Common myeloid progenitor, CD34-positive (primary cell): ENCODE results near the gene RNF144A.

ENCODE experiments used
- CTCF ChIA-PET: fragments of 350-600 bp; sonication (Branson Sonifier 250); formaldehyde crosslinking; loops from one replicate; lab custom pipeline; 2021; ENCODE audit warnings: antibody characterized with exemption; lab: Charles Lee
- POLR2A ChIA-PET: fragments of 350-600 bp; sonication (Branson Sonifier 250); formaldehyde crosslinking; loops from one replicate; lab custom pipeline; 2021; ENCODE audit warnings: antibody characterized with exemption; lab: Charles Lee
- DNase-seq, 3 donors: peaks; one replicate each; pipeline versions ENCODE4 v3.0.0 to v3.0.0-alpha.2; 2013
- H3K27ac ChIP-seq, 2 experiments: 1 replicate in 1 of 2; 2 replicates in 1 of 2; pipeline ENCODE4 v1.7.0; 2013; ENCODE audit warnings: inconsistent platforms in 2 of 2, low read length in 2 of 2, mild to moderate bottlenecking in 2 of 2, low read depth in 1 of 2, moderate library complexity in 1 of 2; ENCODE audit not compliant: severe bottlenecking in 2 of 2, insufficient read depth in 1 of 2, poor library complexity in 1 of 2
- H3K27me3 ChIP-seq, 5 experiments: replicated peaks in 2 of 5; 1 replicate in 3 of 5; 2 replicates in 2 of 5; pipeline versions ENCODE4 v1.6.1 to v1.7.0; 2013; ENCODE audit warnings: low read length in 4 of 5, mild to moderate bottlenecking in 2 of 5, moderate library complexity in 2 of 5, inconsistent platforms in 1 of 5; ENCODE audit not compliant: insufficient read depth in 5 of 5, control insufficient read depth in 4 of 5
- H3K36me3 ChIP-seq, 4 experiments: 1 replicate in 2 of 4; 2 replicates in 2 of 4; pipeline versions ENCODE4 v1.6.1 to v1.7.0; 2013; ENCODE audit warnings: low read length in 3 of 4, control low read depth in 1 of 4, mild to moderate bottlenecking in 1 of 4; ENCODE audit not compliant: control insufficient read depth in 4 of 4, insufficient read depth in 4 of 4
- H3K4me1 ChIP-seq, 4 experiments: 1 replicate in 3 of 4; 2 replicates in 1 of 4; pipeline versions ENCODE4 v1.6.1 to v1.7.1; 2013; ENCODE audit warnings: low read length in 3 of 4, mild to moderate bottlenecking in 3 of 4, control low read depth in 1 of 4, inconsistent platforms in 1 of 4, moderate library complexity in 1 of 4; ENCODE audit not compliant: control insufficient read depth in 4 of 4, insufficient read depth in 4 of 4; ENCODE audit errors: control extremely low read depth in 1 of 4
- H3K4me3 ChIP-seq, 7 experiments: 1 replicate in 4 of 7; 2 replicates in 3 of 7; pipeline versions ENCODE4 v1.5.1 to v1.7.0; 2013; ENCODE audit warnings: mild to moderate bottlenecking in 7 of 7, low read length in 6 of 7, moderate library complexity in 6 of 7, inconsistent platforms in 2 of 7, low read depth in 2 of 7, control low read depth in 1 of 7; ENCODE audit not compliant: insufficient read depth in 4 of 7, control insufficient read depth in 1 of 7; ENCODE audit errors: extremely low read depth in 1 of 7
- H3K9me3 ChIP-seq, 5 experiments: 1 replicate in 4 of 5; 2 replicates in 1 of 5; pipeline versions ENCODE4 v1.6.1 to v1.7.1; 2013; ENCODE audit warnings: low read length in 4 of 5, mild to moderate bottlenecking in 2 of 5, inconsistent platforms in 1 of 5, low read depth in 1 of 5, moderate library complexity in 1 of 5; ENCODE audit not compliant: control insufficient read depth in 4 of 5, insufficient read depth in 2 of 5; ENCODE audit errors: control extremely low read depth in 1 of 5
- WGBS: methylation state at CpG from one replicate; pipeline ENCODE4 v1.1.5; 2013; ENCODE audit not compliant: insufficient coverage; 5-methylcytosine and 5-hydroxymethylcytosine counted together

RNF144A gene

DNA sequence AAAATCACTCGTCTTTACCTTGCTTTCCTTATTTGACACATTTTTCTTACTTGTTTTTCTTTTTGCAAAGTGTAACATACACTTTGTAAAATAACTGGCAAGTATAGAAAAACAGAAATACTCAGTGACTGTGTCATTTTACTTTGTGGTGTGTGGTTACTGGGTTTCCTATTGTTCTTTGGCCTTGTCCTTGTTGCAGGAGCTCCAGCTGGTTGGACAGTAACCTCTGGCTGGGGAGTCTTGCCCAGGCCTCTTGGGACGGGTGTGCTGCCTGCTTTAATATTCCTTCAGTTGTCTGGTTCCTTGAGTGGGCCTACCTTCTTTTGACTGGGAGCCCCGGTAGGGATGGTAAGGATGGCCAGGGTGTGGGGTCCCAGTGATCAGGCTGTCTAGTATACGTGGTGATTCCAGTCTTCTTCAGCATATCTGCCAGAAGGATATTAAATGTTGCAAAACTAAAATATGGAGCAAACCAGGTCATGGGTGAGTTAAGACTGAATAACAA, 53.8 kb downstream of the RNF144A start:
- POLR2A ChIA-PET, result no interaction called here
- peaks cover 0 to 2% (median 0%) of the 10 kb centered on the region in 5 experiments for H3K9me3 ChIP-seq
- peak overlapping the region in 1 of 7 experiments; percentile 11 for H3K4me3 ChIP-seq
- DNase-seq, result peak in 1 of 3 donors; percentile 46
- H3K36me3 ChIP-seq, result peaks cover 7 to 65% (median 18%) of the 10 kb centered on the region in 4 experiments
- CTCF ChIA-PET, result no interaction called here
- peaks cover 0 to 23% (median 6%) of the 10 kb centered on the region in 4 experiments for H3K4me1 ChIP-seq
- H3K27me3 ChIP-seq, result no peaks in the 10 kb centered on the region
- WGBS, result 79% methylated on average over 3 of the region's 4 CpGs
- no peak overlapping the region for H3K27ac ChIP-seq

- Histone ChIP-seq H3K36me3 (peaks cover 7 to 65% (median 18%) of the 10 kb centered on the region in 4 experiments), H3K9me3 (peaks cover 0 to 2% (median 0%) of the 10 kb centered on the region in 5 experiments), H3K27me3 (no peaks in the 10 kb centered on the region), H3K4me3 (no peak overlapping the region), H3K27ac (no peak overlapping the region), H3K4me1 (peaks cover 0 to 23% (median 6%) of the 10 kb centered on the region in 4 experiments)
- 95% methylated on average over 2 of the region's 2 CpGs for WGBS
- ChIA-PET CTCF (interaction anchor here (1.2 kb wide), 1 partner anchor 13 kb away, joined by 3 read pairs; no protein-coding TSS in a partner anchor), POLR2A (no interaction called here)
- DNase-seq, result no peak
Observed at GRCh38 chr2:6971502-6971901, 54.3 kb downstream of the RNF144A start.

- peaks cover 0 to 23% (median 6%) of the 10 kb centered on the region in 4 experiments for H3K4me1 ChIP-seq
- peaks cover 7 to 66% (median 19%) of the 10 kb centered on the region in 4 experiments for H3K36me3 ChIP-seq
- H3K27me3 ChIP-seq, result no peaks in the 10 kb centered on the region
- H3K4me3 ChIP-seq, result no peak overlapping the region
- DNase-seq, result no peak
- ChIA-PET CTCF (interaction anchor here (1.2 kb wide), 1 partner anchor 13 kb away, joined by 3 read pairs; no protein-coding TSS in a partner anchor), POLR2A (no interaction called here)
- WGBS, result 100% methylated on average over 2 of the region's 5 CpGs
- H3K9me3 ChIP-seq, result peaks cover 0 to 2% (median 0%) of the 10 kb centered on the region in 5 experiments
- H3K27ac ChIP-seq, result no peak overlapping the region
Observed at GRCh38 chr2:6972067-6972710, 55.0 kb downstream of the RNF144A start.

- ChIA-PET CTCF (no interaction called here), POLR2A (no interaction called here)
- no peak for DNase-seq
- H3K27me3 ChIP-seq, result no peaks in the 10 kb centered on the region
- peaks cover 0 to 2% (median 0%) of the 10 kb centered on the region in 5 experiments for H3K9me3 ChIP-seq
- H3K27ac ChIP-seq, result no peak overlapping the region
- H3K36me3 ChIP-seq, result peaks cover 13 to 75% (median 21%) of the 10 kb centered on the region in 4 experiments
- no peak overlapping the region for H3K4me3 ChIP-seq
- H3K4me1 ChIP-seq, result peaks cover 0 to 23% (median 6%) of the 10 kb centered on the region in 4 experiments
- WGBS, result 100% methylated on average over 4 of the region's 7 CpGs
Observed at GRCh38 chr2:6973895-6974545, 56.8 kb downstream of the RNF144A start.

GRCh38 chr2:6975988-6976387, 58.8 kb downstream of the RNF144A start:
- Histone ChIP-seq H3K27me3 (no peaks in the 10 kb centered on the region), H3K4me1 (peaks cover 0 to 12% (median 2%) of the 10 kb centered on the region in 4 experiments), H3K27ac (no peak overlapping the region), H3K9me3 (peaks cover 0 to 15% (median 5%) of the 10 kb centered on the region in 5 experiments), H3K4me3 (no peak overlapping the region), H3K36me3 (peaks cover 13 to 77% (median 23%) of the 10 kb centered on the region in 4 experiments)
- 100% methylated on average over 2 of the region's 3 CpGs for WGBS
- no peak for DNase-seq
- POLR2A ChIA-PET, result no interaction called here
- CTCF ChIA-PET, result no interaction called here

- ChIA-PET CTCF (interaction anchor here (1.0 to 1.7 kb wide), 5 partner anchors 9 to 83 kb away, joined by 3 to 5 read pairs (median 3); no protein-coding TSS in a partner anchor), POLR2A (no interaction called here)
- Histone ChIP-seq H3K27ac (no peak overlapping the region), H3K27me3 (no peaks in the 10 kb centered on the region), H3K4me1 (peaks cover 0 to 3% (median under 1%) of the 10 kb centered on the region in 4 experiments), H3K9me3 (peaks cover 0 to 15% (median 5%) of the 10 kb centered on the region in 5 experiments), H3K4me3 (no peak overlapping the region), H3K36me3 (peaks cover 7 to 74% (median 25%) of the 10 kb centered on the region in 4 experiments)
- no peak for DNase-seq
- 95% methylated on average over 5 of the region's 9 CpGs for WGBS
Observed at GRCh38 chr2:6977113-6977741, 60.0 kb downstream of the RNF144A start.
